Stomach (tissue), 19 donors: ENCODE measurements around the gene ITK. TPM values are rescaled to one million over a fixed set of nuclear protein-coding genes. Genes with fewer than 3 reads are reported as not detected.

Source experiments
- DNase-seq, 2 donors: peaks; one replicate each; pipeline versions ENCODE4 v3.0.0 to v3.0.0-alpha.2; 2013 to 2019
- H3K27ac ChIP-seq, 5 donors: fragments of 200-600 bp in 4 of 5; sonication (generic) in 4 of 5; one replicate each; pipeline ENCODE4 v1.5.1; 2013 to 2019; ENCODE audit warnings: mild to moderate bottlenecking in 1 of 5, moderate library complexity in 1 of 5
- H3K27me3 ChIP-seq, 3 donors: fragments of 200-600 bp; sonication (generic); one replicate each; pipeline ENCODE4 v1.5.1; 2017 to 2019; ENCODE audit warnings: mixed run types in 1 of 3
- H3K36me3 ChIP-seq, 4 donors: fragments of 200-600 bp; sonication (generic); 1 replicate in 3 of 4; 2 replicates in 1 of 4; pipeline ENCODE4 v1.5.1; 2016 to 2019
- H3K4me1 ChIP-seq, 4 donors: fragments of 200-600 bp; sonication (generic); one replicate each; pipeline ENCODE4 v1.5.1; 2016 to 2019
- H3K4me3 ChIP-seq, 4 donors: fragments of 200-600 bp; sonication (generic) in 3 of 4; one replicate each; pipeline ENCODE4 v1.5.1; 2016 to 2019; ENCODE audit warnings: mild to moderate bottlenecking in 1 of 4
- H3K9me3 ChIP-seq, 4 donors: fragments of 200-600 bp; sonication (generic); one replicate each; pipeline ENCODE4 v1.5.1; 2016 to 2019
- CTCF ChIP-seq, 7 experiments: fragments of 450-650 bp in 4 of 7; fragments of 200-600 bp in 3 of 7; sonication (generic) in 3 of 7; IDR thresholded peaks; one replicate each; pipeline ENCODE4 v1.5.1; 2016 to 2019; ENCODE audit warnings: antibody characterized with exemption in 7 of 7, control low read depth in 2 of 7, mild to moderate bottlenecking in 1 of 7
- EP300 ChIP-seq: sonication (generic); formaldehyde crosslinking; IDR thresholded peaks from one replicate; pipeline ENCODE4 v1.6.1; 2017; ENCODE audit warnings: antibody characterized with exemption
- POLR2A ChIP-seq, 4 donors: fragments of 450-650 bp; IDR thresholded peaks; one replicate each; pipeline ENCODE4 v1.6.1; 2016; ENCODE audit warnings: antibody characterized with exemption in 4 of 4, control low read depth in 2 of 4, mild to moderate bottlenecking in 1 of 4, moderate library complexity in 1 of 4
- POLR2AphosphoS5 ChIP-seq, 3 donors: sonication (generic); formaldehyde crosslinking; IDR thresholded peaks; one replicate each; pipeline ENCODE4 v1.6.1; 2016; ENCODE audit warnings: antibody characterized with exemption in 3 of 3
- WGBS, 5 donors: extraction: QIAGEN DNeasy Blood & Tissue Kit in 3 of 5; methylation state at CpG; one replicate each; pipeline versions ENCODE4 v1.1.5 to v1.1.7; 2013 to 2018; 5-methylcytosine and 5-hydroxymethylcytosine counted together
- intact Hi-C: fragments of 100-400 bp; cut with DNase I; formaldehyde crosslinking; loops from one replicate; pipeline ENCODE4 v1.15.1; 2023; ENCODE audit warnings: low total_unique reads
- long read RNA-seq, 10 donors: transcript quantifications; one replicate each; lab custom pipeline, GENCODE V29; 2026
- polyA plus RNA-seq, 3 donors: library from polyadenylated mRNA; stranded (reverse); fragments of 200-250 nt; gene quantifications; one replicate each; pipeline ENCODE4 v1.2.3, GENCODE V29; 2013
- total RNA-seq, 5 donors: library from RNA; depleted of rRNA; stranded (reverse); fragments of >200 nt; gene quantifications; one replicate each; pipeline versions ENCODE4 v1.1.0 to v1.2.3, GENCODE V29; 2014 to 2016
- donor health status: healthy with polysubstance abuse.
- donor health status: Bipolar disorder and iron deficiency.
- donor health status: healthy.

ITK gene
- 1 to 10 TPM in 3 of 5 donors, under 1 TPM in 1, not detected in 1; 0.58 to 9.9 (median 6.9) TPM for total RNA-seq
- polyA plus RNA-seq, result 1 to 10 TPM in 1 of 3 donors, under 1 TPM in 2; 0.90 to 2.3 (median 0.93) TPM
- long read RNA-seq, donor 1, result 0 reads
- long read RNA-seq, donor 2, result 0 reads
- long read RNA-seq, donor 3, result 0 reads
- long read RNA-seq, donor 4, result 0 reads
- long read RNA-seq, donor 5, result 0 reads
- long read RNA-seq, donor 6, result 0 reads
- long read RNA-seq, donor 7, result 0 reads
- long read RNA-seq, donor 8, result 0 reads
- long read RNA-seq, donor 9, partial matches to known transcripts, result 8 of 8 reads
- long read RNA-seq, donor 9, other reads (novel, unspliced or antisense), result 0 of 8 reads
- long read RNA-seq, donor 10, result 0 reads

DNA sequence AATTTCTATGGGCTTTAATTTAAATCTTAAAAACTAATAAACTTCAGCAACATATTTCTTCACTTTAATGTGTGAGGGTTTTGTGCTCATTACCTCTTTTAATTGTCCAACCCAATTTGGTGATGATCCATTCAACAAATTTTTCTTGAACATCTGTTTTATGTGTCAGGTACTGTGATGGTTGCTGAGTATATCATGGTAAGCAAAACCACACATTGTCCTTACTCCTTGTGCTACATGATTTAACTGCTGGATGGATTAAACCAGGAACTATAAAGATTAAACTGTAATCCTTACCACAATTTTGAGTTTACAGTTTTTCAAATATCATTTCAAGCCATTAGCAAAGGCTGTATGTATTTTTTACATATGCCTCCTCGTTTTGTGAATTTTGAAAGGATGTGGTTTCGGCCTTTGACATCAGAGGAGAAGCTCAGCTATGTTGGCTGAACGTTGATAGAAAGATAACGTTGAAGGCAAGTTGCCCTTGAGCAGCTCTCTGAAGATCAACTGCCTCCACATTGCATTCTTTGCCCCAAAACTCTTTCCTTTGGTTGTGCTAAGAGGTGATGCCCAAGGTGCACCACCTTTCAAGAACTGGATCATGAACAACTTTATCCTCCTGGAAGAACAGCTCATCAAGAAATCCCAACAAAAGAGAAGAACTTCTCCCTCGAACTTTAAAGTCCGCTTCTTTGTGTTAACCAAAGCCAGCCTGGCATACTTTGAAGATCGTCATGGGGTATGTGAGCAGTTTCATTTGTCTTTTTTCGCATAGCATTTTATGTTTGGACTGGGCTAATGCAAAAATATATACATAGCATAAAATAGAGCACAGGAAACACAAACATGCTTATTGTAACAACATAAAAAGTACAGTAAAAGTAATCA, at the start of gene ITK:
ITK (plus strand) TSS at position 467 of the 891 bp plus-strand sequence; CDS start at position 605, 138 bp downstream.
- H3K27ac ChIP-seq, result peak within 1 kb of the TSS in 3 of 5 donors; percentile 2 to 42 (median 9)
- peaks cover 0 to 12% (median 0%) of the 10 kb centered on the region in 3 donors for H3K27me3 ChIP-seq
- 62 to 70% (median 66%) methylated on average over 8 of the region's 8 CpGs for WGBS, 5 donors

DNA sequence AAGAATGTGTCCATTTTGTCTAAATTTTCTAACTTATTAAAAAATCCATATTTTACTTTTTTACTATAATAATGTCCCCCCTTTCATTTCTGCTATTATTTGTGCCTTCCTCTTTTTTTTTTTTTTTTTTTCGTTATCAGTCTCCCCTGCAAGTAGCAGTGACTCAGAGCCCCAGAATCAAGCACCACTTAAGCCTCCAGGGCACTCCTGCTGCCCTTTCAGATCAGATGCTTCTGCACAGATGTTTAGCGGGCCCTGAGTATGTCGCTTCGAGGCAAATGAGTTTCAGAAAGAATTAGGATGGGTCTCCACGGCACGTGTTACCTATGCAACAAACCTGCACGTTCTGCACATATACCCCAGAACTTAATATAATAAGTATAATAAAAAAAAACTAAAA, 49.7 kb upstream of the ITK start:
- TF ChIP-seq CTCF (IDR thresholded peaks at IDR 0.05), result no peak
- no peak for TF ChIP-seq POLR2A (IDR thresholded peaks at IDR 0.05)
- TF ChIP-seq EP300, result no peak
- no peak for TF ChIP-seq POLR2AphosphoS5 (IDR thresholded peaks at IDR 0.05)
- H3K4me1 ChIP-seq, result peaks cover 0 to 11% (median 4%) of the 10 kb centered on the region in 4 donors
- H3K4me3 ChIP-seq, result no peak overlapping the region
- H3K27me3 ChIP-seq, result no peaks in the 10 kb centered on the region
- H3K27ac ChIP-seq, result no peak overlapping the region
- no peaks in the 10 kb centered on the region for H3K9me3 ChIP-seq
- intact Hi-C loops, result no loop called here
- peak in 1 of 2 donors; percentile 14 for DNase-seq
- no peaks in the 10 kb centered on the region for H3K36me3 ChIP-seq
- WGBS, 5 donors, result 60 to 74% (median 64%) methylated on average over 7 of the region's 7 CpGs

More for the DNA sequence above, at the start of gene ITK:
- peak in 1 of 2 donors; percentile 48 for DNase-seq
- Histone ChIP-seq H3K4me3 (peak within 1 kb of the TSS in 3 of 4 donors; percentile 12 to 28 (median 24)), H3K4me1 (no peaks in the 10 kb centered on the region), H3K9me3 (peaks cover 0 to 14% (median 4%) of the 10 kb centered on the region in 4 donors), H3K36me3 (no peaks in the 10 kb centered on the region)
- intact Hi-C loops, result no loop called here
- TF ChIP-seq CTCF (IDR thresholded peaks at IDR 0.05), result no peak
- TF ChIP-seq POLR2AphosphoS5 (IDR thresholded peaks at IDR 0.05), result peak in 1 of 3 donors; percentile 52

- intact Hi-C loops, result no loop called here
- H3K27ac ChIP-seq, result no peak overlapping the region
- no peaks in the 10 kb centered on the region for H3K27me3 ChIP-seq
- TF ChIP-seq POLR2A (IDR thresholded peaks at IDR 0.05) (no peak), POLR2AphosphoS5 (IDR thresholded peaks at IDR 0.05) (no peak), CTCF (IDR thresholded peaks at IDR 0.05) (no peak), EP300 (no peak)
- peaks cover 0 to 14% (median 5%) of the 10 kb centered on the region in 4 donors for H3K4me1 ChIP-seq
- 13 to 31% (median 18%) methylated on average over 1 of the region's 1 CpG for WGBS, 5 donors
- DNase-seq, result no peak
- H3K4me3 ChIP-seq, result no peak overlapping the region
- no peaks in the 10 kb centered on the region for H3K9me3 ChIP-seq
- peaks cover 0 to 8% (median 7%) of the 10 kb centered on the region in 4 donors for H3K36me3 ChIP-seq
Observed at GRCh38 chr5:157132281-157132612, 48.4 kb upstream of the ITK start.

GRCh38 chr5:157137691-157138090, 42.9 kb upstream of the ITK start:
- Histone ChIP-seq H3K4me3 (no peak overlapping the region), H3K4me1 (peaks cover 11 to 34% (median 13%) of the 10 kb centered on the region in 4 donors), H3K36me3 (peaks cover 0 to 32% (median 27%) of the 10 kb centered on the region in 4 donors), H3K27me3 (no peaks in the 10 kb centered on the region), H3K27ac (no peak overlapping the region), H3K9me3 (no peaks in the 10 kb centered on the region)
- DNase-seq, result no peak
- WGBS, 5 donors, result 86 to 98% (median 96%) methylated on average over 6 of the region's 6 CpGs
- TF ChIP-seq EP300 (no peak), CTCF (IDR thresholded peaks at IDR 0.05) (no peak), POLR2A (IDR thresholded peaks at IDR 0.05) (no peak), POLR2AphosphoS5 (IDR thresholded peaks at IDR 0.05) (no peak)
- intact Hi-C loops, result no loop called here
